Pulmonary artery endothelial cell (primary cell): ENCODE data around the gene CCDC33. TPM values are rescaled to one million over a fixed set of nuclear protein-coding genes. Genes with fewer than 3 reads are reported as not detected.
"Not testable (repeated sequence)": the region's sequence is repeated elsewhere in the genome, so short reads cannot be mapped to it uniquely, and the experiment has no call there.

Source experiments
- DNase-seq: peaks from one replicate; pipeline ENCODE4 v3.0.0-alpha.2; 2011; ENCODE audit warnings: low read depth, low spot score
- total RNA-seq: library from RNA; depleted of rRNA; stranded (reverse); fragments of >200 nt; gene quantifications from 2 replicates; pipeline ENCODE4 v1.2.3, GENCODE V29; 2014

The CCDC33 gene
- total RNA-seq, 1 donor from 2014 or later = not detected

GRCh38 chr15:74359376-74359775 lies 123.2 kb downstream of the CCDC33 start:
- not testable (repeated sequence) for DNase-seq

- not testable (repeated sequence) for DNase-seq
Observed at GRCh38 chr15:74360855-74361254, 124.7 kb downstream of the CCDC33 start.

GRCh38 chr15:74362482-74362881 lies 126.4 kb downstream of the CCDC33 start:
- DNase-seq = no peak

GRCh38 chr15:74364936-74365597 lies 128.9 kb downstream of the CCDC33 start:
- no peak for DNase-seq

- DNase-seq = no peak
Observed at GRCh38 chr15:74365598-74366445, 129.7 kb downstream of the CCDC33 start.

GRCh38 chr15:74367296-74367854 lies 131.2 kb downstream of the CCDC33 start, which contains the start of gene CYP11A1:
Gene CYP11A1, minus strand, starts transcription at chr15:74367646. Its CDS starts 61 bp downstream, at chr15:74367585.
- DNase-seq = no peak

- no peak for DNase-seq
Observed at GRCh38 chr15:74368121-74368520, 132.0 kb downstream of the CCDC33 start.

GRCh38 chr15:74369084-74369745 lies 133.1 kb downstream of the CCDC33 start:
- DNase-seq = no peak

GRCh38 chr15:74369756-74370155 lies 133.6 kb downstream of the CCDC33 start:
- DNase-seq = no peak

GRCh38 chr15:74370471-74370870 lies 134.3 kb downstream of the CCDC33 start:
- no peak for DNase-seq

GRCh38 chr15:74373056-74373650 lies 137.0 kb downstream of the CCDC33 start:
- DNase-seq = no peak

- DNase-seq = peak; percentile 36
Observed at GRCh38 chr15:74373731-74374647, 137.9 kb downstream of the CCDC33 start.

- DNase-seq = no peak
Observed at GRCh38 chr15:74374648-74375302, 138.6 kb downstream of the CCDC33 start.

- peak; percentile 67 for DNase-seq
Observed at GRCh38 chr15:74375303-74375693, 139.2 kb downstream of the CCDC33 start.

- DNase-seq = no peak
Observed at GRCh38 chr15:74376226-74376625, 140.1 kb downstream of the CCDC33 start.

GRCh38 chr15:74376825-74377581 lies 140.9 kb downstream of the CCDC33 start:
- no peak for DNase-seq

GRCh38 chr15:74377831-74378766 lies 142.0 kb downstream of the CCDC33 start:
- no peak for DNase-seq

GRCh38 chr15:74378848-74379247 lies 142.7 kb downstream of the CCDC33 start:
- DNase-seq = no peak
